Measurements from ENCODE around the gene CCND2.
"Not testable (repeated sequence)": the region's sequence is repeated elsewhere in the genome, so short reads cannot be mapped to it uniquely, and the experiment has no call there.

CCND2 gene

GRCh38 chr12:4239746-4240145 is 33.8 kb upstream of the CCND2 start:
- no peak for DNase-seq (ENCODE audit: extremely low read depth, low read depth)
- TF ChIP-seq CTCF (IDR thresholded peaks at IDR 0.05; ENCODE audit: low read depth, low read length) = no peak

- no peak for TF ChIP-seq CTCF (IDR thresholded peaks at IDR 0.05; ENCODE audit: low read depth, low read length)
- no peak for DNase-seq (ENCODE audit: extremely low read depth, low read depth)
These were observed 33.3 kb upstream of the CCND2 start for GRCh38 chr12:4240161-4240783.

GRCh38 chr12:4240981-4241380 is 32.6 kb upstream of the CCND2 start:
- no peak for TF ChIP-seq CTCF (IDR thresholded peaks at IDR 0.05; ENCODE audit: low read depth, low read length)
- DNase-seq (ENCODE audit: extremely low read depth, low read depth) = no peak

GRCh38 chr12:4241592-4241991 is 32.0 kb upstream of the CCND2 start:
- no peak for DNase-seq (ENCODE audit: extremely low read depth, low read depth)
- no peak for TF ChIP-seq CTCF (IDR thresholded peaks at IDR 0.05; ENCODE audit: low read depth, low read length)

GRCh38 chr12:4242595-4242994 is 31.0 kb upstream of the CCND2 start:
- no peak for TF ChIP-seq CTCF (IDR thresholded peaks at IDR 0.05; ENCODE audit: low read depth, low read length)
- no peak for DNase-seq (ENCODE audit: extremely low read depth, low read depth)

- no peak for DNase-seq (ENCODE audit: extremely low read depth, low read depth)
- TF ChIP-seq CTCF (IDR thresholded peaks at IDR 0.05; ENCODE audit: low read depth, low read length) = no peak
These were observed 30.5 kb upstream of the CCND2 start for GRCh38 chr12:4243091-4243490.

- not testable (repeated sequence) for DNase-seq (ENCODE audit: extremely low read depth, low read depth)
These were observed 30.0 kb upstream of the CCND2 start for GRCh38 chr12:4243491-4244100.

GRCh38 chr12:4244868-4245267 is 28.7 kb upstream of the CCND2 start:
- TF ChIP-seq CTCF (IDR thresholded peaks at IDR 0.05; ENCODE audit: low read depth, low read length) = no peak
- no peak for DNase-seq (ENCODE audit: extremely low read depth, low read depth)

All from AG09319 (cell line).